Thyroid gland (tissue), 4 donors: ENCODE data around the gene ATP8A1. TPM values are rescaled to one million over a fixed set of nuclear protein-coding genes. Genes with fewer than 3 reads are reported as not detected.
A peak's percentile ranks its signal among the peaks of the same experiment; 100 is the strongest.

ENCODE experiments used
- DNase-seq, 2 donors: peaks; one replicate each; pipeline ENCODE4 v3.0.0-alpha.2; 2019
- H3K27ac ChIP-seq, 3 donors: fragments of 200-600 bp; sonication (generic); 1 replicate in 2 of 3; 2 replicates in 1 of 3; pipeline ENCODE4 v1.5.1; 2016 to 2019; ENCODE audit warnings: mild to moderate bottlenecking in 1 of 3, moderate library complexity in 1 of 3
- H3K27me3 ChIP-seq: fragments of 200-600 bp; sonication (generic); one replicate; pipeline ENCODE4 v1.5.1; 2019
- H3K36me3 ChIP-seq, 2 donors: fragments of 200-600 bp; sonication (generic); one replicate each; pipeline ENCODE4 v1.5.1; 2016 to 2019
- H3K4me1 ChIP-seq, 2 donors: fragments of 200-600 bp; sonication (generic); one replicate each; pipeline ENCODE4 v1.5.1; 2017 to 2019
- H3K4me3 ChIP-seq, 3 donors: fragments of 200-600 bp; sonication (generic); replicated peaks in 1 of 3; 1 replicate in 2 of 3; 2 replicates in 1 of 3; pipeline ENCODE4 v1.5.1; 2016; ENCODE audit warnings: mild to moderate bottlenecking in 1 of 3
- H3K9me3 ChIP-seq: fragments of 200-600 bp; sonication (generic); one replicate; pipeline ENCODE4 v1.5.1; 2017
- CTCF ChIP-seq, 6 experiments: fragments of 200-600 bp in 3 of 6; fragments of 450-650 bp in 3 of 6; sonication (generic) in 3 of 6; IDR thresholded peaks; one replicate each; pipeline ENCODE4 v1.5.1; 2016 to 2019; ENCODE audit warnings: antibody characterized with exemption in 6 of 6, mild to moderate bottlenecking in 2 of 6, inconsistent platforms in 1 of 6, moderate library complexity in 1 of 6
- POLR2A ChIP-seq, 2 donors: fragments of 450-650 bp; IDR thresholded peaks; one replicate each; pipeline ENCODE4 v1.6.1; 2017; ENCODE audit warnings: antibody characterized with exemption in 2 of 2, mild to moderate bottlenecking in 2 of 2, moderate library complexity in 1 of 2
- WGBS, 2 donors: methylation state at CpG; one replicate each; pipeline ENCODE4 v1.1.5; 2017; 5-methylcytosine and 5-hydroxymethylcytosine counted together
- intact Hi-C: fragments of 100-400 bp; cut with DNase I; formaldehyde crosslinking; loops from one replicate; pipeline ENCODE4 v1.15.1; 2023
- total RNA-seq, 4 donors: library from RNA; depleted of rRNA; stranded (reverse); fragments of >200 nt; gene quantifications; one replicate each; pipeline ENCODE4 v1.2.3, GENCODE V29; 2016

The ATP8A1 gene
- total RNA-seq, 4 donors from 2014 or later = 191 to 274 (median 245) TPM

DNA sequence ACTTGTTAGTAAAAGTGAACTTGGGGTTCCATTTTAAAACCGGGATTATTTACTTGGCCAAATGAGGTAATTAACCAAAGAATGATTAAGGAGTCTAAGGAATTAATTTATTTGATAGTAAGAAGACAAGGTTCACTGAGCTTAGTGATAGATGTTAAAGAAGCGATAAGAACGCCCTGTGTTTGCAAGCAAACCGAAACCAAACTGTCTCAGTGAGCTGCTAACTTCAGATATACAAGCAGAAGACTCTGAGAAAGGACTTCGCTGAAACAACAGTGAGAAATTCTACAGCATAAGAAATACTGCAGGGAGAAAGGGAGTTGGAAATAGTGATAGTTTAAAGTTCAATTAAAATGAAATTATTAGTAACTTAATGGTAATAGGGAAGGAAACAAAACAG is 297.2 kb downstream of the ATP8A1 start:
- no peaks in the 10 kb centered on the region for H3K27me3 ChIP-seq
- H3K36me3 ChIP-seq = no peaks in the 10 kb centered on the region
- no peaks in the 10 kb centered on the region for H3K9me3 ChIP-seq
- 42 to 48% methylated on average over 5 of the region's 5 CpGs for WGBS, 2 donors
- DNase-seq = no peak
- TF ChIP-seq CTCF (IDR thresholded peaks at IDR 0.05) (no peak), POLR2A (IDR thresholded peaks at IDR 0.05) (no peak)
- H3K27ac ChIP-seq = no peak overlapping the region
- H3K4me3 ChIP-seq = peak overlapping the region in 1 of 3 donors; percentile 3
- no peaks in the 10 kb centered on the region for H3K4me1 ChIP-seq
- intact Hi-C loops = no loop called here

Other genes with a start within 250 kb of the ATP8A1 start
- gene GRXCR1, start 235.6 kb upstream of the ATP8A1 start, total RNA-seq = not detected